ENCODE measurements around the gene GRID1. TPM values are rescaled to one million over a fixed set of nuclear protein-coding genes. Genes with fewer than 3 reads are reported as not detected.

Gene GRID1
- total RNA-seq, 1 donor from 2014 or later = not detected

- ChIA-PET POLR2A (no interaction called here), CTCF (no interaction called here)
- Mint-ChIP-seq H3K4me1 (no peaks in the 10 kb centered on the region), H3K27ac (no peak overlapping the region), H3K9me3 (no peaks in the 10 kb centered on the region), H3K36me3 (ENCODE audit: low read depth) (no peaks in the 10 kb centered on the region), H3K27me3 (peaks cover 14% of the 10 kb centered on the region), H3K4me3 (no peak overlapping the region)
- TF ChIP-seq CTCF (IDR thresholded peaks at IDR 0.05) = no peak
- ATAC-seq (ENCODE audit: low read depth) (no peak), DNase-seq (no peak)
- intact Hi-C loops (cut with micrococcal nuclease) = no loop called here
Measured at GRCh38 chr10:86186633-86187032, 180.0 kb downstream of the GRID1 start.

DNA sequence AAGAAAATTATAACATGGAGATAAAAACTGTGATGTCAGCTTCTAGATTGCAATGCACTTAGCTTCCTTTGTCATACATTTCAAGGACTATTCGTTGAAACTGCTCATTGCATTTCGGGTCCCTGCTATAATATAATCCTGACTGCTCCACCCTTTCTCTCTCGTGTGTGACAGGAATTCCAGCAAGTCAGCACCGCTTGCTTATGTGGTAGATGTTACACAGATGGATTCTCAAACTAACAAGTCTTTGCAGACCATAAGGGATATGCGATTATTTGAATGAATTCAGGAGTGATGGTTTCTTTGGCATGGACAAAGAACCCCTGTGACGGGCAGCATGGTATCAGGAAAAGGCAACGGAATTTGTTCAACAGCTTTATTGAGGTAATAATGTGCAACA, 184.0 kb downstream of the GRID1 start:
- H3K27me3 Mint-ChIP-seq = peaks cover 3% of the 10 kb centered on the region
- no peak overlapping the region for H3K27ac Mint-ChIP-seq
- no peak for TF ChIP-seq CTCF (IDR thresholded peaks at IDR 0.05)
- ChIA-PET POLR2A (no interaction called here), CTCF (no interaction called here)
- no peak for DNase-seq
- no peaks in the 10 kb centered on the region for H3K9me3 Mint-ChIP-seq
- H3K4me1 Mint-ChIP-seq = no peaks in the 10 kb centered on the region
- H3K36me3 Mint-ChIP-seq (ENCODE audit: low read depth) = no peaks in the 10 kb centered on the region
- no peak for ATAC-seq (ENCODE audit: low read depth)
- no peak overlapping the region for H3K4me3 Mint-ChIP-seq
- intact Hi-C loops (cut with micrococcal nuclease) = no loop called here

DNA sequence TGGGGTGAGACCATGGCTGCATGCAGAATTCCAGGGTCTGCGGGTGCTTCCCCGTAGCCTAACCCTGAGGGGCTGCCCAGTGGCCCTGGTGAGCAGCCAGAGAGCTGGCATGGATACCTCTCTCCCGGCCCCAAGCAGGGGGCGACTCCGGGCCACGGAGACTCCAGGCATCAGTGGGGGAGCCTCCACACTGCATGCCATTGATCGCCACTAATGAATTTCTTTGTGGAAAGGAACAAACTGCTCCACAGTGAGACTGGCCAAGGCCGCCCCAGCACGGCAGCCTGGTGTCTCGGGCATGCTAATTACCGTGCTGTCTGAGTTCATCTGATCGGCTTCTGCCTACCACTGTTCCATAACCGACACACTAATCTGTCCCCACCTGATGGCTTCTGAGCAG, 184.4 kb downstream of the GRID1 start:
- Mint-ChIP-seq H3K27ac (no peak overlapping the region), H3K27me3 (peaks cover 3% of the 10 kb centered on the region), H3K36me3 (ENCODE audit: low read depth) (no peaks in the 10 kb centered on the region), H3K4me1 (no peaks in the 10 kb centered on the region), H3K4me3 (no peak overlapping the region), H3K9me3 (no peaks in the 10 kb centered on the region)
- no peak for DNase-seq
- ChIA-PET POLR2A (no interaction called here), CTCF (no interaction called here)
- intact Hi-C loops (cut with micrococcal nuclease) = no loop called here
- no peak for ATAC-seq (ENCODE audit: low read depth)
- TF ChIP-seq CTCF (IDR thresholded peaks at IDR 0.05) = no peak

GRCh38 chr10:86180861-86181260, 185.7 kb downstream of the GRID1 start:
- no peaks in the 10 kb centered on the region for H3K9me3 Mint-ChIP-seq
- no peak for TF ChIP-seq CTCF (IDR thresholded peaks at IDR 0.05)
- ATAC-seq (ENCODE audit: low read depth) (no peak), DNase-seq (no peak)
- peaks cover 3% of the 10 kb centered on the region for H3K27me3 Mint-ChIP-seq
- no peaks in the 10 kb centered on the region for H3K4me1 Mint-ChIP-seq
- no peaks in the 10 kb centered on the region for H3K36me3 Mint-ChIP-seq (ENCODE audit: low read depth)
- no peak overlapping the region for H3K27ac Mint-ChIP-seq
- intact Hi-C loops (cut with micrococcal nuclease) = no loop called here
- POLR2A ChIA-PET = no interaction called here
- CTCF ChIA-PET = no interaction called here
- no peak overlapping the region for H3K4me3 Mint-ChIP-seq

DNA sequence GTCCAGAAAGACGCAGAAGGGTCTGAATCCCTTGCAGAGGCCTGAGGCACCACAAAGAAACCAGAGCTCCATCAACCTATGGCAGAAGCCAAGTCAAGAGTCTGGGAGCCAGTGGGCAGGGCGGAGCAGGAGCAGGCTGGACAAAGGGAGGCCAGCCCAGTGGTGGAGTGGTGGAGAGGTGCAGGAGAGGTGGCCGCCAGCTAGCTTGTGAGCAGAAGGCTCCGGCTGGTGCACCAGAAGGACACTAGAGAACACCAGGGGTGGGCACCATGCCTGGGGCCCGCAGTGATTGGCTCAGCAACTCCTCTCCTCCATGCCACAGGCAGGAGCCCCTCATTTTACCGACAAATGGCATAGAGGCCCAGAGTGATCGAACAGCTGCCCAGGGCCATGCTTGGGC, 186.6 kb downstream of the GRID1 start:
- Mint-ChIP-seq H3K27me3 (no peaks in the 10 kb centered on the region), H3K4me1 (no peaks in the 10 kb centered on the region), H3K4me3 (no peak overlapping the region), H3K36me3 (ENCODE audit: low read depth) (no peaks in the 10 kb centered on the region), H3K9me3 (no peaks in the 10 kb centered on the region), H3K27ac (no peak overlapping the region)
- no peak for ATAC-seq (ENCODE audit: low read depth)
- DNase-seq = no peak
- TF ChIP-seq CTCF (IDR thresholded peaks at IDR 0.05) = no peak
- POLR2A ChIA-PET = no interaction called here
- CTCF ChIA-PET = no interaction called here
- intact Hi-C loops (cut with micrococcal nuclease) = no loop called here

All from activated B cell treated with CpG ODN at 0.5 μM for 24 hours (primary cell).